Thyroid gland (tissue), 4 donors: ENCODE results near the gene CUL9.

ENCODE experiments used
- POLR2A ChIP-seq, 2 donors: fragments of 450-650 bp; IDR thresholded peaks; one replicate each; pipeline ENCODE4 v1.6.1; 2017; ENCODE audit warnings: antibody characterized with exemption in 2 of 2, mild to moderate bottlenecking in 2 of 2, moderate library complexity in 1 of 2
- TF ChIP-seq, protein P1 (sequence below), 6 experiments: fragments of 200-600 bp in 3 of 6; fragments of 450-650 bp in 3 of 6; sonication (generic) in 3 of 6; IDR thresholded peaks; one replicate each; pipeline ENCODE4 v1.5.1; 2016 to 2019; ENCODE audit warnings: antibody characterized with exemption in 6 of 6, mild to moderate bottlenecking in 2 of 6, inconsistent platforms in 1 of 6, moderate library complexity in 1 of 6

GRCh38 chr6:43204271-43205105, 22.5 kb downstream of the CUL9 start:
- TF ChIP-seq POLR2A (IDR thresholded peaks at IDR 0.05), result no peak
- TF ChIP-seq, protein P1, sequence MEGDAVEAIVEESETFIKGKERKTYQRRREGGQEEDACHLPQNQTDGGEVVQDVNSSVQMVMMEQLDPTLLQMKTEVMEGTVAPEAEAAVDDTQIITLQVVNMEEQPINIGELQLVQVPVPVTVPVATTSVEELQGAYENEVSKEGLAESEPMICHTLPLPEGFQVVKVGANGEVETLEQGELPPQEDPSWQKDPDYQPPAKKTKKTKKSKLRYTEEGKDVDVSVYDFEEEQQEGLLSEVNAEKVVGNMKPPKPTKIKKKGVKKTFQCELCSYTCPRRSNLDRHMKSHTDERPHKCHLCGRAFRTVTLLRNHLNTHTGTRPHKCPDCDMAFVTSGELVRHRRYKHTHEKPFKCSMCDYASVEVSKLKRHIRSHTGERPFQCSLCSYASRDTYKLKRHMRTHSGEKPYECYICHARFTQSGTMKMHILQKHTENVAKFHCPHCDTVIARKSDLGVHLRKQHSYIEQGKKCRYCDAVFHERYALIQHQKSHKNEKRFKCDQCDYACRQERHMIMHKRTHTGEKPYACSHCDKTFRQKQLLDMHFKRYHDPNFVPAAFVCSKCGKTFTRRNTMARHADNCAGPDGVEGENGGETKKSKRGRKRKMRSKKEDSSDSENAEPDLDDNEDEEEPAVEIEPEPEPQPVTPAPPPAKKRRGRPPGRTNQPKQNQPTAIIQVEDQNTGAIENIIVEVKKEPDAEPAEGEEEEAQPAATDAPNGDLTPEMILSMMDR (IDR thresholded peaks at IDR 0.05), result no peak
